ENCODE results near the gene AIFM3.

DNA sequence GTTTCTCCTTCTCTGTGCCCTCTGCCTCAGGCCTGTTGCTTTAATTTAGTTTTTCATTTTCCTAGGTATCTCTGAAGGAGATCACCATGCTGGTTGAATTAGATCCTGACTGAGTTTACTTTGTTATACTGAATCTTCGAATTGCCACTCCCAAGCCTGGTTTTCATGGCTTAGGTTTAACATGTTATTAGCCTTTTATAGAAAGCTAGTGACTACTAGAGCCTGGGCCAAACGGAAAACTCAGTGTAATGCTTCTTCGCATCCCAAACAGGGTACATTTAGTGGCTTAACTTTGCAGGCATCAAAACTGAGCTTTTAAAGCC, 46.2 kb upstream of the AIFM3 start:
- TF ChIP-seq, protein P1, sequence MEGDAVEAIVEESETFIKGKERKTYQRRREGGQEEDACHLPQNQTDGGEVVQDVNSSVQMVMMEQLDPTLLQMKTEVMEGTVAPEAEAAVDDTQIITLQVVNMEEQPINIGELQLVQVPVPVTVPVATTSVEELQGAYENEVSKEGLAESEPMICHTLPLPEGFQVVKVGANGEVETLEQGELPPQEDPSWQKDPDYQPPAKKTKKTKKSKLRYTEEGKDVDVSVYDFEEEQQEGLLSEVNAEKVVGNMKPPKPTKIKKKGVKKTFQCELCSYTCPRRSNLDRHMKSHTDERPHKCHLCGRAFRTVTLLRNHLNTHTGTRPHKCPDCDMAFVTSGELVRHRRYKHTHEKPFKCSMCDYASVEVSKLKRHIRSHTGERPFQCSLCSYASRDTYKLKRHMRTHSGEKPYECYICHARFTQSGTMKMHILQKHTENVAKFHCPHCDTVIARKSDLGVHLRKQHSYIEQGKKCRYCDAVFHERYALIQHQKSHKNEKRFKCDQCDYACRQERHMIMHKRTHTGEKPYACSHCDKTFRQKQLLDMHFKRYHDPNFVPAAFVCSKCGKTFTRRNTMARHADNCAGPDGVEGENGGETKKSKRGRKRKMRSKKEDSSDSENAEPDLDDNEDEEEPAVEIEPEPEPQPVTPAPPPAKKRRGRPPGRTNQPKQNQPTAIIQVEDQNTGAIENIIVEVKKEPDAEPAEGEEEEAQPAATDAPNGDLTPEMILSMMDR (IDR thresholded peaks at IDR 0.05): no peak
- no peak for TF ChIP-seq POLR2A (IDR thresholded peaks at IDR 0.05)
